ENCODE measurements around the gene RPS27.
"Not testable (repeated sequence)": the region's sequence is repeated elsewhere in the genome, so short reads cannot be mapped to it uniquely, and the experiment has no call there.

The RPS27 gene

GRCh38 chr1:154019940-154020339 is 29.4 kb downstream of the RPS27 start:
- H3K27ac ChIP-seq: no peak overlapping the region
- H3K4me2 ChIP-seq (ENCODE audit: low read length): no peak overlapping the region
- H3K4me3 ChIP-seq (ENCODE audit: low read depth, low read length): no peak overlapping the region
- no peak overlapping the region for H3K9ac ChIP-seq
- no peaks in the 10 kb centered on the region for H3K9me3 ChIP-seq (ENCODE audit: control insufficient read depth, low read length)
- H3K4me1 ChIP-seq: no peaks in the 10 kb centered on the region
- H2AFZ ChIP-seq: no peak overlapping the region
- TF ChIP-seq CTCF (IDR thresholded peaks at IDR 0.05): no peak
- H3K36me3 ChIP-seq (ENCODE audit: control insufficient read depth, insufficient read depth, low read length): no peaks in the 10 kb centered on the region
- no peaks in the 10 kb centered on the region for H3K27me3 ChIP-seq (ENCODE audit: control insufficient read depth, insufficient read depth, low read length)
- no peaks in the 10 kb centered on the region for H3K79me2 ChIP-seq

GRCh38 chr1:154033697-154034096 is 43.1 kb downstream of the RPS27 start:
- H3K27ac ChIP-seq; H3K4me2 ChIP-seq (ENCODE audit: low read length); H3K4me3 ChIP-seq (ENCODE audit: low read depth, low read length); H3K27me3 ChIP-seq (ENCODE audit: control insufficient read depth, insufficient read depth, low read length); H3K36me3 ChIP-seq (ENCODE audit: control insufficient read depth, insufficient read depth, low read length); H2AFZ ChIP-seq; H3K79me2 ChIP-seq; H3K4me1 ChIP-seq; H3K9ac ChIP-seq; H3K9me3 ChIP-seq (ENCODE audit: control insufficient read depth, low read length): not testable (repeated sequence)
